K562 (cell line): Measurements from ENCODE around the gene AIF1L. TPM values are rescaled to one million over a fixed set of nuclear protein-coding genes. Genes with fewer than 3 reads are reported as not detected.

ENCODE experiments used
- ATAC-seq: fragments of 200-7000 bp; cut with Tn5 transposase; 3 replicates; pipeline ENCODE4 v1.9.1; 2020; ENCODE audit warnings: moderate library complexity
- BruUV-seq: library from RNA; stranded (reverse); fragments of 400-500 nt; replicated peaks from 2 replicates; lab custom pipeline; 2021; lab: Mats Ljungman, UMichigan
- CTCF ChIA-PET: fragments of 300-600 bp; formaldehyde crosslinking; extraction: SDS; loops from one replicate; lab custom pipeline; 2021; ENCODE audit warnings: low intra/inter-chr PET ratio; lab: Yijun Ruan, JAX
- POLR2A ChIA-PET: fragments of 300-600, 350-650 bp; sonication (Branson Sonifier 250); formaldehyde crosslinking; extraction: SDS; loops from one replicate; lab custom pipeline; 2021; ENCODE audit warnings: antibody characterized with exemption, inconsistent platforms; lab: Yijun Ruan, JAX
- DNase-seq, 4 experiments: peaks; one replicate each; pipeline versions ENCODE4 v3.0.0 to v3.0.0-alpha.2; 2011 to 2018; ENCODE audit warnings: low spot score in 3 of 4, mixed read lengths in 3 of 4; ENCODE audit errors: extremely low read depth in 1 of 4
- FAIRE-seq: peaks from 2 replicates; lab custom pipeline; 2011; peaks lifted over from hg19 to GRCh38; lab: Jason Lieb, UNC
- H2AFZ ChIP-seq: 2 replicates; pipeline ENCODE4 v1.6.0; 2011; ENCODE audit warnings: low read depth, low read length, control low read depth, inconsistent platforms
- H3K27ac ChIP-seq: fragments of 200-600 bp; 3 replicates; pipeline ENCODE4 v1.8.0; 2011; ENCODE audit warnings: low read depth, mild to moderate bottlenecking, control low read depth, inconsistent platforms, low read length, moderate library complexity, mixed read lengths; ENCODE audit errors: extremely low read depth
- H3K27me3 ChIP-seq, 2 experiments: fragments of 300-600 bp in 1 of 2; 2 replicates in 1 of 2; 3 replicates in 1 of 2; pipeline versions ENCODE4 v1.6.0 to v1.8.0; 2011; ENCODE audit warnings: inconsistent platforms in 2 of 2, low read length in 2 of 2, mild to moderate bottlenecking in 1 of 2, mixed read lengths in 1 of 2, moderate library complexity in 1 of 2; ENCODE audit not compliant: control insufficient read depth in 2 of 2, insufficient read depth in 2 of 2
- H3K36me3 ChIP-seq: fragments of 300-600 bp; 3 replicates; pipeline ENCODE4 v1.8.0; 2011; ENCODE audit warnings: mild to moderate bottlenecking, low read length, inconsistent platforms; ENCODE audit not compliant: control insufficient read depth, insufficient read depth
- H3K4me1 ChIP-seq, 2 experiments: fragments of 200-600 bp in 1 of 2; replicated peaks in 1 of 2; 2 replicates in 1 of 2; 3 replicates in 1 of 2; pipeline versions ENCODE4 v1.5.1 to v1.8.0; 2011; ENCODE audit warnings: inconsistent platforms in 2 of 2, low read length in 2 of 2, mild to moderate bottlenecking in 1 of 2, mixed read lengths in 1 of 2, moderate library complexity in 1 of 2; ENCODE audit not compliant: control insufficient read depth in 2 of 2, insufficient read depth in 2 of 2
- H3K4me2 ChIP-seq: 2 replicates; pipeline ENCODE4 v1.6.1; 2011; ENCODE audit warnings: low read length, control low read depth, inconsistent platforms, mixed read lengths; ENCODE audit not compliant: insufficient read depth
- H3K4me3 ChIP-seq: fragments of 200-600 bp; sonication (generic), shearing (Covaris generic); 2 replicates; pipeline ENCODE4 v1.5.1; 2016; ENCODE audit warnings: control low read depth, inconsistent platforms
- H3K79me2 ChIP-seq: fragments of 200-600 bp; 3 replicates; pipeline ENCODE4 v1.8.0; 2011; ENCODE audit warnings: low read length, inconsistent platforms; ENCODE audit not compliant: control insufficient read depth, insufficient read depth
- H3K9ac ChIP-seq, 2 experiments: 2 replicates each; pipeline versions ENCODE4 v1.6.0 to v1.6.1; 2011; ENCODE audit warnings: low read depth in 2 of 2, low read length in 2 of 2, control low read depth in 1 of 2, inconsistent platforms in 1 of 2, mild to moderate bottlenecking in 1 of 2, mixed read lengths in 1 of 2; ENCODE audit not compliant: insufficient read depth in 1 of 2
- H3K9me1 ChIP-seq: one replicate; pipeline ENCODE4 v1.6.0; 2011; ENCODE audit warnings: inconsistent platforms, mild to moderate bottlenecking, low read length, moderate library complexity; ENCODE audit not compliant: control insufficient read depth, insufficient read depth
- H3K9me3 ChIP-seq: replicated peaks from 2 replicates; pipeline ENCODE4 v1.5.1; 2011; ENCODE audit warnings: low read depth, low read length, inconsistent platforms; ENCODE audit not compliant: control insufficient read depth, insufficient read depth
- H4K20me1 ChIP-seq: replicated peaks from 2 replicates; pipeline ENCODE4 v1.6.1; 2011; ENCODE audit warnings: low read length, inconsistent platforms, mixed read lengths; ENCODE audit not compliant: control insufficient read depth, insufficient read depth
- E2F8 ChIP-seq: fragments of 450-650 bp; IDR thresholded peaks from 2 replicates; pipeline ENCODE4 v1.7.1; 2018; ENCODE audit warnings: mild to moderate bottlenecking, low read depth; ENCODE audit not compliant: partially characterized antibody
- ELF1 ChIP-seq: fragments of 200-800 bp; sonication (Bioruptor generic); IDR thresholded peaks from 2 replicates; pipeline ENCODE4 v1.6.1; 2016; ENCODE audit warnings: missing genetic modification characterization, missing compliant biosample characterization
- ELK1 ChIP-seq: sonication (generic); formaldehyde crosslinking; IDR thresholded peaks from 2 replicates; pipeline ENCODE4 v1.8.1; 2022; ENCODE audit warnings: missing genetic modification reagents
- FOXM1 ChIP-seq, 2 experiments: fragments of 450-650 bp in 1 of 2; sonication (generic) in 1 of 2; formaldehyde crosslinking in 1 of 2; IDR thresholded peaks; 2 replicates each; pipeline versions ENCODE4 v1.6.1 to v1.9.0; 2017 to 2022; ENCODE audit warnings: low read depth in 2 of 2, mild to moderate bottlenecking in 2 of 2, missing genetic modification reagents in 1 of 2, moderate library complexity in 1 of 2
- HNRNPH1 ChIP-seq: fragments of 200-400 bp; formaldehyde crosslinking; optimal IDR thresholded peaks from 2 replicates; pipeline ENCODE3; 2017; ENCODE audit warnings: low read depth, mild to moderate bottlenecking, low read length, moderate library complexity
- HNRNPL ChIP-seq: fragments of 200-400 bp; formaldehyde crosslinking; IDR thresholded peaks from 2 replicates; pipeline ENCODE4 v1.6.1; 2017; ENCODE audit warnings: low read depth, mild to moderate bottlenecking, low read length
- L3MBTL2 ChIP-seq: fragments of 450-650 bp; IDR thresholded peaks from 2 replicates; pipeline ENCODE4 v1.6.1; 2016; ENCODE audit warnings: mild to moderate bottlenecking, moderate library complexity
- MBD2 ChIP-seq: sonication (generic); IDR thresholded peaks from 2 replicates; pipeline ENCODE4 v1.6.1; 2016; ENCODE audit warnings: low read depth, borderline replicate concordance
- NR2F6 ChIP-seq: fragments of 450-650 bp; formaldehyde crosslinking; IDR thresholded peaks from 2 replicates; pipeline ENCODE4 v1.4.0; 2020; ENCODE audit warnings: mild to moderate bottlenecking
- TAF7 ChIP-seq: fragments of 450-650 bp; IDR thresholded peaks from 2 replicates; pipeline ENCODE4 v1.6.1; 2016; ENCODE audit warnings: missing genetic modification characterization, missing compliant biosample characterization
- TBP ChIP-seq: optimal IDR thresholded peaks from 2 replicates; pipeline ENCODE3; 2011; ENCODE audit warnings: low read depth, low read length, improper control_type of control experiment
- ZNF146 ChIP-seq: IDR thresholded peaks from one replicate; pipeline ENCODE4 v1.6.1; 2018; ENCODE audit warnings: missing compliant biosample characterization; ENCODE audit not compliant: unreplicated experiment
- ZNF347 ChIP-seq: fragments of 450-650 bp; formaldehyde crosslinking; IDR thresholded peaks from 2 replicates; pipeline ENCODE4 v1.4.0; 2020; ENCODE audit warnings: low read depth, mild to moderate bottlenecking, moderate library complexity
- WGBS: fragments of 100-300 bp; shearing (Covaris generic); methylation state at CpG from one replicate; pipeline ENCODE4 v1.1.6; 2016; ENCODE audit warnings: low coverage, mixed read lengths; ENCODE audit not compliant: insufficient coverage; ENCODE audit errors: missing lambda C conversion rate; 5-methylcytosine and 5-hydroxymethylcytosine counted together
- in situ Hi-C: fragments of 300-500 bp; cut with MboI; formaldehyde crosslinking; loops from 4 replicates; pipeline ENCODE4 v1.15.0; 2018; ENCODE audit warnings: inconsistent platforms, mixed read lengths
- intact Hi-C: fragments of 100-400 bp; cut with micrococcal nuclease; formaldehyde crosslinking; loops from 2 replicates; pipeline ENCODE4 v1.14.2; 2022
- polyA plus RNA-seq, 8 experiments: library from polyadenylated mRNA; depleted of rRNA in 4 of 8; stranded (reverse) in 5 of 8; unstranded in 3 of 8; fragments of >200 nt; fragmentation: Nextera tagmentation in 2 of 8; fragmentation: Illumina TruSeq in 1 of 8; extraction: Ambion mirVana in 2 of 8; extraction: Trizol in 1 of 8; gene quantifications; 2 replicates each; pipeline versions ENCODE4 v1.2.1 to v1.2.3, GENCODE V29; 2011 to 2014; ENCODE audit warnings: inconsistent platforms in 1 of 8, missing spikeins in 1 of 8
- total RNA-seq, 7 experiments: library from RNA; depleted of rRNA in 6 of 7; stranded (reverse); fragments of >200 nt in 6 of 7; fragmentation: Illumina TruSeq in 2 of 7; extraction: Trizol in 2 of 7; gene quantifications; 2 replicates each; pipeline versions ENCODE4 v1.2.1 to v1.2.3, GENCODE V29; 2011 to 2021; ENCODE audit warnings: low replicate concordance in 1 of 7

Gene AIF1L
- total and polyA plus RNA-seq, 9 of the 15 experiments (the other 6 are each of a cell fraction or from before 2014, with no cell fraction given): 0.34 to 9.1 (median 1.3) TPM

GRCh38 chr9:131116281-131117120 is 20.2 kb downstream of the AIF1L start (continued):
- no peak for TF ChIP-seq FOXM1 (IDR thresholded peaks at IDR 0.05; ENCODE audit: low read depth)
- TF ChIP-seq FOXM1 (CRISPR knock-in tag; IDR thresholded peaks at IDR 0.05; ENCODE audit: low read depth): no peak
- TF ChIP-seq ELK1 (CRISPR knock-in tag): no peak
- TF ChIP-seq HNRNPH1: no peak
- no peak for TF ChIP-seq MBD2
- no peak for TF ChIP-seq TBP
- TF ChIP-seq ELF1 (tag): no peak
- no peak for TF ChIP-seq TAF7

GRCh38 chr9:131117121-131117761 is 20.9 kb downstream of the AIF1L start:
- no peak for ATAC-seq
- no peak overlapping the region for H2AFZ ChIP-seq
- TF ChIP-seq NR2F6 (CRISPR knock-in tag): no peak
- no peak for TF ChIP-seq HNRNPL
- no peak for TF ChIP-seq E2F8
- no peak for TF ChIP-seq ZNF347
- no peak for TF ChIP-seq L3MBTL2
- no peak for TF ChIP-seq ZNF146 (CRISPR knock-in tag)

More at GRCh38 chr9:131117121-131117761, 20.9 kb downstream of the AIF1L start:
- H3K4me3 ChIP-seq: no peak overlapping the region
- H3K9me3 ChIP-seq: no peaks in the 10 kb centered on the region
- WGBS: under 1% methylated on average over 13 of the region's 13 CpGs
- H4K20me1 ChIP-seq: peaks cover 31% of the 10 kb centered on the region
- DNase-seq: peak in 2 of 4 experiments; percentile 58 to 62
- H3K9me1 ChIP-seq: peaks cover 6% of the 10 kb centered on the region
- ChIA-PET POLR2A (interaction anchor here (0.5 to 99.3 kb wide), 8 partner anchors 18 to 353 kb away, joined by 3 to 3336 read pairs (median 3); partner anchors contain the start of genes AIF1L and NUP214), CTCF (no interaction called here)
- H3K4me1 ChIP-seq: peaks cover 3 to 8% of the 10 kb centered on the region in 2 experiments; a peak in 3 of 5 replicates
- peak overlapping the region in 1 of 2 experiments; percentile 21; a peak in 2 of 4 replicates for H3K9ac ChIP-seq
- no TSS peak for BruUV-seq
- no peaks in the 10 kb centered on the region for H3K36me3 ChIP-seq
- intact Hi-C loops: no loop called here
- no peak overlapping the region for H3K27ac ChIP-seq
- no peak overlapping the region for H3K4me2 ChIP-seq
- FAIRE-seq: no peak
- peaks cover 85 to 86% of the 10 kb centered on the region in 2 experiments for H3K27me3 ChIP-seq
- no peaks in the 10 kb centered on the region for H3K79me2 ChIP-seq
- in situ Hi-C loops: no loop called here
